ENCODE results near the gene GAL3ST2. TPM values are rescaled to one million over a fixed set of nuclear protein-coding genes. Genes with fewer than 3 reads are reported as not detected.

GAL3ST2 gene
- total and polyA plus RNA-seq, 4 donors: 0.03 to 0.33 (median 0.23) TPM; not detected in 1

GRCh38 chr2:241818229-241818942 lies 41.8 kb downstream of the GAL3ST2 start:
- 79% methylated on average over 25 of the region's 25 CpGs for WGBS
- no peak for DNase-seq (ENCODE audit: low spot score)
- peak overlapping the region; percentile 43 to 59 for H3K27ac ChIP-seq (ENCODE audit: low read depth in 1 of 2, low read length in 2 of 2)
- TF ChIP-seq ZBTB33 (IDR thresholded peaks at IDR 0.05): no peak
- no peak for TF ChIP-seq ATF3 (IDR thresholded peaks at IDR 0.05)
- no peak for TF ChIP-seq FOXA2 (IDR thresholded peaks at IDR 0.05)
- H3K36me3 ChIP-seq (ENCODE audit: control insufficient read depth in 4 of 4, insufficient read depth in 3 of 4, low read depth in 1 of 4, low read length in 3 of 4): peaks cover 0 to 2% (median 0%) of the 10 kb centered on the region in 4 donors
- no peak overlapping the region for H3K4me3 ChIP-seq (ENCODE audit: low read depth in 1 of 3, low read length in 3 of 3)
- H3K9me3 ChIP-seq (ENCODE audit: control insufficient read depth in 4 of 4, low read length in 3 of 4): no peaks in the 10 kb centered on the region
- H3K9ac ChIP-seq (ENCODE audit: low read depth in 1 of 2, low read length in 2 of 2): no peak overlapping the region
- peaks cover 8 to 18% (median 9%) of the 10 kb centered on the region in 4 donors for H3K4me1 ChIP-seq (ENCODE audit: control insufficient read depth in 4 of 4, insufficient read depth in 4 of 4, low read length in 3 of 4)
- H3K27me3 ChIP-seq (ENCODE audit: control insufficient read depth in 4 of 4, insufficient read depth in 4 of 4, low read length in 3 of 4): no peaks in the 10 kb centered on the region

- Histone ChIP-seq H3K27ac (ENCODE audit: low read depth in 1 of 2, low read length in 2 of 2) (peak overlapping the region; percentile 43 to 59), H3K27me3 (ENCODE audit: control insufficient read depth in 4 of 4, insufficient read depth in 4 of 4, low read length in 3 of 4) (no peaks in the 10 kb centered on the region), H3K9me3 (ENCODE audit: control insufficient read depth in 4 of 4, low read length in 3 of 4) (no peaks in the 10 kb centered on the region), H3K4me1 (ENCODE audit: control insufficient read depth in 4 of 4, insufficient read depth in 4 of 4, low read length in 3 of 4) (peaks cover 8 to 18% (median 9%) of the 10 kb centered on the region in 4 donors), H3K36me3 (ENCODE audit: control insufficient read depth in 4 of 4, insufficient read depth in 3 of 4, low read depth in 1 of 4, low read length in 3 of 4) (peaks cover 0 to 2% (median 0%) of the 10 kb centered on the region in 4 donors), H3K4me3 (ENCODE audit: low read depth in 1 of 3, low read length in 3 of 3) (no peak overlapping the region), H3K9ac (ENCODE audit: low read depth in 1 of 2, low read length in 2 of 2) (no peak overlapping the region)
- peak; percentile 86 for TF ChIP-seq NR2F2 (IDR thresholded peaks at IDR 0.05)
- no peak for TF ChIP-seq CTCF (IDR thresholded peaks at IDR 0.05; ENCODE audit: low read depth, low read length, missing input control)
- no peak for TF ChIP-seq YY1 (IDR thresholded peaks at IDR 0.05)
- TF ChIP-seq GABPA (IDR thresholded peaks at IDR 0.05 in 1 of 2, conservative IDR thresholded peaks at IDR 0.05 in 1 of 2): peak in 1 of 2 donors; percentile 25
- TF ChIP-seq FOXA1 (IDR thresholded peaks at IDR 0.05): peak; percentile 21
- TF ChIP-seq JUND (IDR thresholded peaks at IDR 0.05): no peak
- TF ChIP-seq ZBTB33 (IDR thresholded peaks at IDR 0.05): no peak
- TF ChIP-seq EGR1 (IDR thresholded peaks at IDR 0.05; ENCODE audit: low read depth in 2 of 2): no peak
- peak; percentile 86 to 90 for TF ChIP-seq RXRA (IDR thresholded peaks at IDR 0.05)
- no peak for TF ChIP-seq ATF3 (IDR thresholded peaks at IDR 0.05)
- peak; percentile 83 to 95 for TF ChIP-seq HNF4A (conservative IDR thresholded peaks at IDR 0.05)
- no peak for TF ChIP-seq MAX (IDR thresholded peaks at IDR 0.05)
- no peak for TF ChIP-seq REST (IDR thresholded peaks at IDR 0.05)
- TF ChIP-seq SP1 (IDR thresholded peaks at IDR 0.05): peak; percentile 64
- no peak for TF ChIP-seq TAF1 (conservative IDR thresholded peaks at IDR 0.05)
- peak; percentile 60 for TF ChIP-seq FOXA2 (IDR thresholded peaks at IDR 0.05)
- peak; percentile 55 for TF ChIP-seq HNF4G (IDR thresholded peaks at IDR 0.05)
- peak in 1 of 2 donors; percentile 28 for TF ChIP-seq RAD21 (IDR thresholded peaks at IDR 0.05)
- peak; percentile 46 for DNase-seq (ENCODE audit: low spot score)
- 35% methylated on average over 10 of the region's 10 CpGs for WGBS
Measured at GRCh38 chr2:241818943-241819270, 42.3 kb downstream of the GAL3ST2 start.
